T47D (cell line): Measurements from ENCODE around the gene MLST8.

ENCODE experiments used
- DNase-seq, 2 experiments: peaks; one replicate each; pipeline versions ENCODE4 v3.0.0 to v3.0.0-alpha.2; 2011 to 2012; ENCODE audit warnings: low read depth in 1 of 2, low spot score in 1 of 2
- JUND ChIP-seq: IDR thresholded peaks from 2 replicates; pipeline ENCODE4 v1.6.1; 2012; ENCODE audit warnings: low read depth
- in situ Hi-C: cut with HindIII; loops from 2 replicates; pipeline ENCODE4 v1.10.0; 2016; ENCODE audit warnings: low sequenced_read_pairs, low pct_unique_long_range_greater_than_20kb

The MLST8 gene

GRCh38 chr16:2226245-2226793, 21.1 kb downstream of the MLST8 start:
- no peak for TF ChIP-seq JUND
- in situ Hi-C loops = no loop called here
- peak; percentile 68 to 88 for DNase-seq

- no peak for DNase-seq
- no peak for TF ChIP-seq JUND
- in situ Hi-C loops = no loop called here
These were observed 21.7 kb downstream of the MLST8 start for GRCh38 chr16:2226918-2227317.

- TF ChIP-seq JUND = no peak
- peak; percentile 79 to 90 for DNase-seq
- in situ Hi-C loops = no loop called here
These were observed 23.0 kb downstream of the MLST8 start for GRCh38 chr16:2228161-2228824.

- in situ Hi-C loops = no loop called here
- TF ChIP-seq JUND = no peak
- DNase-seq = no peak
These were observed 23.8 kb downstream of the MLST8 start for GRCh38 chr16:2229091-2229490.

GRCh38 chr16:2229632-2230250, 24.5 kb downstream of the MLST8 start:
- in situ Hi-C loops = no loop called here
- no peak for TF ChIP-seq JUND
- DNase-seq = no peak

- no peak for DNase-seq
- TF ChIP-seq JUND = no peak
- in situ Hi-C loops = no loop called here
These were observed 25.1 kb downstream of the MLST8 start for GRCh38 chr16:2230376-2230775.

- no peak for TF ChIP-seq JUND
- in situ Hi-C loops = no loop called here
- no peak for DNase-seq
These were observed 26.0 kb downstream of the MLST8 start for GRCh38 chr16:2231016-2231931.

- DNase-seq = no peak
- in situ Hi-C loops = no loop called here
- no peak for TF ChIP-seq JUND
These were observed 27.1 kb downstream of the MLST8 start for GRCh38 chr16:2232094-2232990.

- DNase-seq = no peak
- no peak for TF ChIP-seq JUND
- in situ Hi-C loops = no loop called here
These were observed 28.0 kb downstream of the MLST8 start for GRCh38 chr16:2233046-2233775.

- DNase-seq = no peak
- TF ChIP-seq JUND = no peak
- in situ Hi-C loops = no loop called here
These were observed 28.9 kb downstream of the MLST8 start for GRCh38 chr16:2233872-2234812.

- no peak for DNase-seq
- TF ChIP-seq JUND = no peak
- in situ Hi-C loops = no loop called here
These were observed 29.5 kb downstream of the MLST8 start for GRCh38 chr16:2234813-2235170.
